HepG2 (cell line): ENCODE data around the gene BEST2. TPM values are rescaled to one million over a fixed set of nuclear protein-coding genes. Genes with fewer than 3 reads are reported as not detected.
A peak's percentile ranks its signal among the peaks of the same experiment; 100 is the strongest.

Experiments
- AHR ChIP-seq: IDR thresholded peaks from 2 replicates; pipeline ENCODE4 v1.6.1; 2018; ENCODE audit warnings: missing genetic modification reagents, missing compliant biosample characterization
- CSRNP1 ChIP-seq: sonication (generic); formaldehyde crosslinking; IDR thresholded peaks from 2 replicates; pipeline ENCODE4 v1.8.1; 2023; ENCODE audit warnings: mild to moderate bottlenecking, missing genetic modification reagents
- HMGXB4 ChIP-seq, 2 experiments: sonication (generic) in 1 of 2; formaldehyde crosslinking in 1 of 2; IDR thresholded peaks; 2 replicates each; pipeline versions ENCODE4 v1.4.0 to v1.6.1; 2018 to 2020; ENCODE audit warnings: missing genetic modification reagents in 2 of 2, borderline replicate concordance in 1 of 2, low read depth in 1 of 2, mild to moderate bottlenecking in 1 of 2, missing biosample characterization in 1 of 2
- HOXD1 ChIP-seq: sonication (generic); formaldehyde crosslinking; IDR thresholded peaks from 2 replicates; pipeline ENCODE4 v1.5.0; 2020; ENCODE audit warnings: missing genetic modification reagents
- KLF15 ChIP-seq: sonication (generic); formaldehyde crosslinking; IDR thresholded peaks from 2 replicates; pipeline ENCODE4 v1.8.1; 2023; ENCODE audit warnings: borderline replicate concordance, mild to moderate bottlenecking, inconsistent platforms, missing genetic modification reagents, mixed read lengths
- NFIB ChIP-seq: sonication (generic); formaldehyde crosslinking; IDR thresholded peaks from 2 replicates; pipeline ENCODE4 v1.9.0; 2021; ENCODE audit warnings: missing genetic modification reagents, mild to moderate bottlenecking, borderline replicate concordance
- SMARCC2 ChIP-seq: fragments of 450-650 bp; IDR thresholded peaks from 2 replicates; pipeline ENCODE4 v1.6.1; 2017; ENCODE audit warnings: antibody characterized with exemption, mild to moderate bottlenecking
- ZFP36L1 ChIP-seq: sonication (generic); formaldehyde crosslinking; IDR thresholded peaks from 2 replicates; pipeline ENCODE4 v1.8.0; 2022; ENCODE audit warnings: mild to moderate bottlenecking, missing genetic modification reagents, moderate library complexity
- ZKSCAN1 ChIP-seq: fragments of 150-350 bp; IDR thresholded peaks from 2 replicates; pipeline ENCODE4 v1.6.1; 2014; ENCODE audit warnings: low read length
- ZNF12 ChIP-seq: sonication (generic); formaldehyde crosslinking; IDR thresholded peaks from 2 replicates; pipeline ENCODE4 v1.5.0; 2020; ENCODE audit warnings: missing genetic modification reagents
- ZNF33B ChIP-seq: sonication (generic); formaldehyde crosslinking; IDR thresholded peaks from 2 replicates; pipeline ENCODE4 v1.5.1; 2020; ENCODE audit warnings: mild to moderate bottlenecking, missing genetic modification reagents
- ZNF563 ChIP-seq: sonication (generic); formaldehyde crosslinking; IDR thresholded peaks from 2 replicates; pipeline ENCODE4 v1.8.0; 2022; ENCODE audit warnings: mild to moderate bottlenecking, moderate library complexity, missing genetic modification reagents
- ZNF646 ChIP-seq: sonication (generic); formaldehyde crosslinking; IDR thresholded peaks from 2 replicates; pipeline ENCODE4 v1.9.0; 2021; ENCODE audit warnings: mild to moderate bottlenecking, missing genetic modification reagents
- ZNF7 ChIP-seq: IDR thresholded peaks from 2 replicates; pipeline ENCODE4 v1.6.1; 2016; ENCODE audit warnings: missing biosample characterization, missing genetic modification reagents
- ZNF768 ChIP-seq: sonication (generic); formaldehyde crosslinking; IDR thresholded peaks from 2 replicates; pipeline ENCODE4 v1.4.0; 2020; ENCODE audit warnings: missing genetic modification reagents
- ZNF770 ChIP-seq: sonication (generic); formaldehyde crosslinking; IDR thresholded peaks from 2 replicates; pipeline ENCODE4 v1.5.0; 2020; ENCODE audit warnings: mild to moderate bottlenecking, missing genetic modification reagents
- ZNF784 ChIP-seq: sonication (generic); formaldehyde crosslinking; IDR thresholded peaks from 2 replicates; pipeline ENCODE4 v1.5.1; 2020; ENCODE audit warnings: missing genetic modification reagents, mild to moderate bottlenecking, borderline replicate concordance
- polyA plus RNA-seq, 8 experiments: library from polyadenylated mRNA; depleted of rRNA in 3 of 8; stranded (reverse) in 7 of 8; unstranded in 1 of 8; fragments of >200 nt; fragmentation: Illumina TruSeq in 4 of 8; extraction: Trizol in 4 of 8; gene quantifications; 2 replicates each; pipeline versions ENCODE4 v1.2.1 to v1.2.3, GENCODE V29; 2011 to 2016; ENCODE audit warnings: low read depth in 4 of 8, missing spikeins in 1 of 8, mixed read lengths in 1 of 8; ENCODE audit not compliant: insufficient read depth in 1 of 8
- total RNA-seq, 5 experiments: library from RNA; depleted of rRNA; stranded (reverse); fragments of >200 nt; fragmentation: Illumina TruSeq; extraction: Trizol; gene quantifications; 2 replicates each; pipeline ENCODE4 v1.2.3, GENCODE V29; 2016; ENCODE audit warnings: low read depth in 1 of 5

The BEST2 gene
- total and polyA plus RNA-seq, 2 of the 13 experiments (the other 11 are each of a cell fraction or from before 2014, with no cell fraction given) = not detected

- TF ChIP-seq HMGXB4 (CRISPR knock-in tag; IDR thresholded peaks at IDR 0.05; ENCODE audit: borderline replicate concordance in 1 of 2, low read depth in 1 of 2) (peak; percentile 95 to 98), ZKSCAN1 (peak; percentile 77), SMARCC2 (no peak), ZNF7 (CRISPR knock-in tag) (no peak), ZNF770 (CRISPR knock-in tag) (no peak), ZNF768 (CRISPR knock-in tag) (peak; percentile 70; the same call in 1 of the 2 replicates), ZNF646 (CRISPR knock-in tag) (no peak), NFIB (CRISPR knock-in tag) (no peak), AHR (CRISPR knock-in tag) (peak; percentile 90; the same call in 1 of the 2 replicates), ZNF12 (CRISPR knock-in tag) (peak; percentile 52; the same call in 1 of the 2 replicates), HOXD1 (CRISPR knock-in tag) (no peak), CSRNP1 (no peak; the same call in 1 of the 2 replicates), KLF15 (no peak), ZFP36L1 (CRISPR knock-in tag) (no peak), ZNF563 (CRISPR knock-in tag) (no peak; the same call in 1 of the 2 replicates), ZNF33B (CRISPR knock-in tag) (0 out of 2 replicates have a peak, but pooled peaks have one; percentile 62), ZNF784 (0 out of 2 replicates have a peak, but pooled peaks have one; percentile 38)
These were observed 14.5 kb downstream of the BEST2 start (continued) for GRCh38 chr19:12766051-12766521.
